Peyer's patch (tissue), 4 donors: ENCODE measurements around the gene EEF1A1. TPM values are rescaled to one million over a fixed set of nuclear protein-coding genes. Genes with fewer than 3 reads are reported as not detected.

ENCODE experiments used
- DNase-seq, 3 donors: peaks; one replicate each; pipeline ENCODE4 v3.0.0-alpha.2; 2017 to 2019
- H3K27ac ChIP-seq, 4 donors: fragments of 200-600 bp; sonication (generic); one replicate each; pipeline ENCODE4 v1.5.1; 2016 to 2019
- H3K27me3 ChIP-seq, 2 donors: fragments of 200-600 bp; sonication (generic); one replicate each; pipeline ENCODE4 v1.5.1; 2019
- H3K36me3 ChIP-seq, 3 donors: fragments of 200-600 bp; sonication (generic); one replicate each; pipeline ENCODE4 v1.5.1; 2016 to 2019
- H3K4me1 ChIP-seq, 4 donors: fragments of 200-600 bp; sonication (generic); one replicate each; pipeline ENCODE4 v1.5.1; 2016 to 2019
- H3K4me3 ChIP-seq, 4 donors: fragments of 200-600 bp; sonication (generic); 1 replicate in 3 of 4; 2 replicates in 1 of 4; pipeline ENCODE4 v1.5.1; 2016 to 2019; ENCODE audit warnings: mild to moderate bottlenecking in 1 of 4
- H3K9me3 ChIP-seq, 4 donors: fragments of 200-600 bp; sonication (generic); one replicate each; pipeline ENCODE4 v1.5.1; 2016 to 2019; ENCODE audit warnings: mild to moderate bottlenecking in 1 of 4
- CTCF ChIP-seq, 6 experiments: fragments of 450-650 bp in 4 of 6; fragments of 200-600 bp in 2 of 6; sonication (generic) in 1 of 6; IDR thresholded peaks; one replicate each; pipeline ENCODE4 v1.5.1; 2017 to 2019; ENCODE audit warnings: antibody characterized with exemption in 6 of 6, mild to moderate bottlenecking in 3 of 6, moderate library complexity in 1 of 6
- POLR2A ChIP-seq, 2 donors: fragments of 450-650 bp; IDR thresholded peaks; one replicate each; pipeline ENCODE4 v1.5.1; 2017; ENCODE audit warnings: antibody characterized with exemption in 2 of 2, mild to moderate bottlenecking in 2 of 2, moderate library complexity in 2 of 2
- total RNA-seq, 4 donors: library from RNA; depleted of rRNA; stranded (reverse); fragments of >200 nt; gene quantifications; one replicate each; pipeline ENCODE4 v1.1.0, GENCODE V29; 2016

EEF1A1 gene
- total RNA-seq, 4 donors from 2014 or later, result 4,216 to 7,500 (median 5,030) TPM

DNA sequence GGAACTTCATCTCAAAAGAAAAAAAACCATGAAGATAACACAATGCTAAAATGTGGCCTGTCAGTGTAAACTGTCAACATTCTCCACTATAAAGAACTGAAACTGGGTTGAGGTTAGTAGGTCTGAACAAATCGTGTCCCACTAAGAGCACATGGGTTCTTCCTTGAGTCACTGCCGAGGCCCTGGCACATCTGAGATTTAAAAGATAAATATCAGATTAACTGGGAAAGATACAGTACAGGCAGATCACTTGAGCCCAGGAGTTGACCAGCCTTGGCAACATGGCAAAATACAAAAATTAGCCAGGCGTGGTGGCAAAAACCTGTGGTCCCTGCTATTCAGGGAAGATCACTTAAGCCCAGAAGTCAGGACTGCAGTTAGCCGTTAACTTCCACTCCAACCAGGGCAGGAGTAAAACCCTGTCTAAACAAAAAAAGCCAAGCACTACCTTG, 5.6 kb downstream of the EEF1A1 start:
- H3K27me3 ChIP-seq, result no peaks in the 10 kb centered on the region
- peaks cover 0 to 32% (median 17%) of the 10 kb centered on the region in 4 donors for H3K4me1 ChIP-seq
- no peak for DNase-seq
- peak overlapping the region in 3 of 4 donors; percentile 6 to 57 (median 30) for H3K27ac ChIP-seq
- TF ChIP-seq CTCF (IDR thresholded peaks at IDR 0.05), result no peak
- TF ChIP-seq POLR2A (IDR thresholded peaks at IDR 0.05), result peak in 1 of 2 donors; percentile 5
- peaks cover 0 to 55% (median 0%) of the 10 kb centered on the region in 3 donors for H3K36me3 ChIP-seq
- no peak overlapping the region for H3K4me3 ChIP-seq
- H3K9me3 ChIP-seq, result no peaks in the 10 kb centered on the region

DNA sequence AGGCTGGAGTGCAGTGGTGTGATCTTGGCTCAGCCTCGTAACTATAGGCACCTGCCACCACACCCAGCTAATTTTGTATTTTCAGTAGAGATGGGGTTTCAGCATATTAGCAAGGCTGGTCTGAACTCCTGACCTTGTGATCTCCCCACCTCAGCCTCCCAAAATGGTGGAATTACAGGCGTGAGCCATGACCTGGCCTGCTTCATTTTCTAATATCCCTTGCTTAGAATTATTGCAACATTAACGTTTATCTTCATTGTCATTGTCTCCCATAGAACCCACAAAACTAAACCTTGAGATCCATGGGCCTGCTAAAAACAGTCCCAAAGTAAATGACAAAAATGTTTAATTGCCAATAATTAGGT, 6.1 kb downstream of the EEF1A1 start:
- peaks cover 0 to 32% (median 17%) of the 10 kb centered on the region in 4 donors for H3K4me1 ChIP-seq
- DNase-seq, result no peak
- no peak overlapping the region for H3K4me3 ChIP-seq
- TF ChIP-seq CTCF (IDR thresholded peaks at IDR 0.05) (no peak), POLR2A (IDR thresholded peaks at IDR 0.05) (no peak)
- no peaks in the 10 kb centered on the region for H3K9me3 ChIP-seq
- no peaks in the 10 kb centered on the region for H3K27me3 ChIP-seq
- H3K27ac ChIP-seq, result no peak overlapping the region
- H3K36me3 ChIP-seq, result peaks cover 0 to 55% (median 0%) of the 10 kb centered on the region in 3 donors

- TF ChIP-seq CTCF (IDR thresholded peaks at IDR 0.05), result no peak
- TF ChIP-seq POLR2A (IDR thresholded peaks at IDR 0.05), result no peak
- H3K4me1 ChIP-seq, result peaks cover 0 to 23% (median 12%) of the 10 kb centered on the region in 4 donors
- no peaks in the 10 kb centered on the region for H3K9me3 ChIP-seq
- no peak overlapping the region for H3K27ac ChIP-seq
- no peak for DNase-seq
- no peak overlapping the region for H3K4me3 ChIP-seq
- H3K27me3 ChIP-seq, result no peaks in the 10 kb centered on the region
- H3K36me3 ChIP-seq, result peaks cover 0 to 42% (median 0%) of the 10 kb centered on the region in 3 donors
Observed at GRCh38 chr6:73513496-73513854, 7.4 kb downstream of the EEF1A1 start.

- Histone ChIP-seq H3K4me1 (peaks cover 0 to 12% (median 8%) of the 10 kb centered on the region in 4 donors), H3K27ac (no peak overlapping the region), H3K4me3 (no peak overlapping the region), H3K27me3 (no peaks in the 10 kb centered on the region), H3K36me3 (peaks cover 0 to 29% (median 0%) of the 10 kb centered on the region in 3 donors), H3K9me3 (no peaks in the 10 kb centered on the region)
- DNase-seq, result no peak
- TF ChIP-seq CTCF (IDR thresholded peaks at IDR 0.05), result no peak
- no peak for TF ChIP-seq POLR2A (IDR thresholded peaks at IDR 0.05)
Observed at GRCh38 chr6:73511796-73512195, 9.0 kb downstream of the EEF1A1 start.

DNA sequence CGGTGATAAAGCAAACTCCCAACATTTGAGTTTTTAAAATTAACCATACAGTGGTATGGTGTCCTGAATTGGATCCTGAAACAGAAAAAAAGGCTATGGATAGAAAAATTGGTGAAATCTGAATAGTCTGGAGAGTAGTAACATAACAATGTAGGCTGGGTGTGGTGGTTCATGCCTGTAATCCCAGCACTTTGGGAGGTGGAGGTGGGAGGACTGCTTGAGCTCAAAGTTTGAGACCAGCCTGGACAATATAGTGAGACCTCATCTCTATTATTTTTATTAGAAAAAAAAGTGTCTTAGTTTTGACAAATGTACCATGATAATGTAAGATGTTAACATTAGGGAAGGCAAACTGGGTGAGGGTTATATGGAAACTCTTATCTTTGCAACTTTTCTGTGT, 11.0 kb downstream of the EEF1A1 start:
- Histone ChIP-seq H3K4me3 (no peak overlapping the region), H3K36me3 (peaks cover 0 to 9% (median 0%) of the 10 kb centered on the region in 3 donors), H3K4me1 (no peaks in the 10 kb centered on the region), H3K9me3 (no peaks in the 10 kb centered on the region), H3K27me3 (no peaks in the 10 kb centered on the region), H3K27ac (no peak overlapping the region)
- DNase-seq, result no peak
- TF ChIP-seq CTCF (IDR thresholded peaks at IDR 0.05), result no peak
- TF ChIP-seq POLR2A (IDR thresholded peaks at IDR 0.05), result no peak

DNA sequence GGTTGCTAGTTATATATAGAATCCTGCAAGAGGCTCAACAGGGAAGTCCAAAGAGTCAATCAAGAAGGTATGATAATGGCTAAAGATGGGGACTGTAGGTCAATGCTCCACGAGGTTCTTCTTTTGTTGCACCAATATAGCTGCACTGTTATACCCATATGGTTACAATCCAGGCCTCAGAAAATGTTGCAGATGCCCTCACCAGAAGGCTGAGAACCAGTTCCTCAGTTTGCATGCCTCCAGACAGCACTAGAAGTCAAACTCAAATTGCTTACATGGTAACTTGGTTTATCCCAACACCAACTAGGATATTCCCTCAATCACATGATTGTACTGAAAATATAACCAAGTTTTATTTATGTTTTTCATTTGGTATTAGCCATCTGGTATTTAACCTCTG, 12.1 kb downstream of the EEF1A1 start:
- Histone ChIP-seq H3K4me1 (no peaks in the 10 kb centered on the region), H3K27me3 (no peaks in the 10 kb centered on the region), H3K36me3 (no peaks in the 10 kb centered on the region), H3K9me3 (no peaks in the 10 kb centered on the region), H3K4me3 (no peak overlapping the region), H3K27ac (no peak overlapping the region)
- TF ChIP-seq CTCF (IDR thresholded peaks at IDR 0.05) (no peak), POLR2A (IDR thresholded peaks at IDR 0.05) (no peak)
- DNase-seq, result no peak
